Liver (tissue), 9 donors: ENCODE data around the gene EFNA3. TPM values are rescaled to one million over a fixed set of nuclear protein-coding genes. Genes with fewer than 3 reads are reported as not detected.

Source experiments
- DNase-seq: peaks from one replicate; pipeline ENCODE4 v3.0.0-alpha.2; 2017; ENCODE audit warnings: low spot score
- H3K27ac ChIP-seq, 2 donors: one replicate each; pipeline ENCODE4 v1.7.0; 2013; ENCODE audit warnings: inconsistent platforms in 2 of 2, low read length in 2 of 2, control low read depth in 1 of 2, low read depth in 1 of 2, mild to moderate bottlenecking in 1 of 2
- H3K27me3 ChIP-seq, 4 donors: one replicate each; pipeline versions ENCODE4 v1.6.1 to v1.7.0; 2013; ENCODE audit warnings: low read length in 3 of 4, inconsistent platforms in 1 of 4, mild to moderate bottlenecking in 1 of 4, moderate library complexity in 1 of 4; ENCODE audit not compliant: control insufficient read depth in 4 of 4, insufficient read depth in 4 of 4
- H3K36me3 ChIP-seq, 4 donors: one replicate each; pipeline versions ENCODE4 v1.6.1 to v1.7.0; 2013; ENCODE audit warnings: low read length in 3 of 4, mild to moderate bottlenecking in 3 of 4, low read depth in 1 of 4, moderate library complexity in 1 of 4; ENCODE audit not compliant: control insufficient read depth in 4 of 4, insufficient read depth in 3 of 4
- H3K4me1 ChIP-seq, 4 donors: one replicate each; pipeline versions ENCODE4 v1.6.1 to v1.7.0; 2013; ENCODE audit warnings: low read length in 3 of 4, mild to moderate bottlenecking in 3 of 4, moderate library complexity in 1 of 4; ENCODE audit not compliant: control insufficient read depth in 4 of 4, insufficient read depth in 4 of 4
- H3K4me3 ChIP-seq, 3 donors: one replicate each; pipeline versions ENCODE4 v1.6.1 to v1.7.0; 2013; ENCODE audit warnings: low read length in 3 of 3, control low read depth in 1 of 3, low read depth in 1 of 3, mild to moderate bottlenecking in 1 of 3
- H3K9ac ChIP-seq, 2 donors: one replicate each; pipeline ENCODE4 v1.7.0; 2013; ENCODE audit warnings: low read length in 2 of 2, mild to moderate bottlenecking in 2 of 2, moderate library complexity in 2 of 2, control low read depth in 1 of 2, low read depth in 1 of 2
- H3K9me3 ChIP-seq, 4 donors: one replicate each; pipeline versions ENCODE4 v1.6.1 to v1.7.0; 2013; ENCODE audit warnings: low read length in 3 of 4; ENCODE audit not compliant: control insufficient read depth in 4 of 4
- ATF3 ChIP-seq: IDR thresholded peaks from 2 replicates; pipeline ENCODE4 v1.6.1; 2016; ENCODE audit warnings: antibody characterized with exemption
- CTCF ChIP-seq: fragments of 150-350 bp; IDR thresholded peaks from 2 replicates; pipeline ENCODE4 v1.5.1; 2017; ENCODE audit warnings: improper control_type of control experiment, low read depth, low read length; ENCODE audit not compliant: missing input control
- FOXA1 ChIP-seq: IDR thresholded peaks from 2 replicates; pipeline ENCODE4 v1.6.1; 2016; ENCODE audit warnings: antibody characterized with exemption
- FOXA2 ChIP-seq: IDR thresholded peaks from 2 replicates; pipeline ENCODE4 v1.6.1; 2016; ENCODE audit warnings: antibody characterized with exemption
- GABPA ChIP-seq, 2 donors: IDR thresholded peaks in 1 of 2; conservative IDR thresholded peaks in 1 of 2; 2 replicates each; pipeline ENCODE4 v1.6.1; 2016; ENCODE audit warnings: antibody characterized with exemption in 2 of 2, mild to moderate bottlenecking in 1 of 2, moderate library complexity in 1 of 2
- HNF4A ChIP-seq, 2 donors: conservative IDR thresholded peaks; 2 replicates each; pipeline ENCODE4 v1.6.1; 2016; ENCODE audit warnings: antibody characterized with exemption in 2 of 2, mild to moderate bottlenecking in 2 of 2
- HNF4G ChIP-seq: IDR thresholded peaks from 2 replicates; pipeline ENCODE4 v1.6.1; 2016; ENCODE audit warnings: antibody characterized with exemption
- JUND ChIP-seq, 2 donors: IDR thresholded peaks; 2 replicates each; pipeline ENCODE4 v1.6.1; 2016; ENCODE audit warnings: antibody characterized with exemption in 2 of 2
- MAX ChIP-seq: IDR thresholded peaks from 2 replicates; pipeline ENCODE4 v1.6.1; 2016; ENCODE audit warnings: antibody characterized with exemption
- NR2F2 ChIP-seq: IDR thresholded peaks from 2 replicates; pipeline ENCODE4 v1.6.1; 2016; ENCODE audit warnings: antibody characterized with exemption
- RAD21 ChIP-seq, 2 donors: IDR thresholded peaks; 2 replicates each; pipeline ENCODE4 v1.6.1; 2016; ENCODE audit warnings: antibody characterized with exemption in 2 of 2, mild to moderate bottlenecking in 2 of 2
- RXRA ChIP-seq, 2 donors: IDR thresholded peaks; 2 replicates each; pipeline ENCODE4 v1.6.1; 2017 to 2018; ENCODE audit warnings: antibody characterized with exemption in 2 of 2, mild to moderate bottlenecking in 1 of 2
- SP1 ChIP-seq: IDR thresholded peaks from 2 replicates; pipeline ENCODE4 v1.6.1; 2018; ENCODE audit warnings: antibody characterized with exemption, mild to moderate bottlenecking
- YY1 ChIP-seq: IDR thresholded peaks from 2 replicates; pipeline ENCODE4 v1.6.1; 2016; ENCODE audit warnings: antibody characterized with exemption, mild to moderate bottlenecking
- WGBS: extraction: QIAGEN DNeasy Blood & Tissue Kit; methylation state at CpG from one replicate; pipeline ENCODE4 v1.1.7; 2013; 5-methylcytosine and 5-hydroxymethylcytosine counted together
- polyA plus RNA-seq, 2 donors: library from polyadenylated mRNA; stranded (reverse) in 1 of 2; unstranded in 1 of 2; fragments of 200-250 nt in 1 of 2; fragments of >200 nt in 1 of 2; fragmentation: Nextera tagmentation in 1 of 2; extraction: Ambion mirVana in 1 of 2; gene quantifications; one replicate each; pipeline versions ENCODE4 v1.2.1 to v1.2.3, GENCODE V29; 2013 to 2015
- total RNA-seq, 2 donors: library from RNA; depleted of rRNA; stranded (reverse); fragments of >200 nt; gene quantifications; one replicate each; pipeline ENCODE4 v1.2.3, GENCODE V29; 2014
- donor health status: healthy.
- donor health status: healthy.
- donor health status: healthy.
- donor health status: healthy.
- donor health status: healthy.

Gene EFNA3
- total and polyA plus RNA-seq, 4 donors: 0.47 to 3.7 (median 1.1) TPM

- Histone ChIP-seq H3K4me3 (no peak overlapping the region), H3K27me3 (no peaks in the 10 kb centered on the region), H3K27ac (no peak overlapping the region), H3K9ac (no peak overlapping the region), H3K36me3 (no peaks in the 10 kb centered on the region), H3K4me1 (peaks cover 0 to under 1% (median 0%) of the 10 kb centered on the region in 4 donors), H3K9me3 (no peaks in the 10 kb centered on the region)
- 95% methylated on average over 12 of the region's 12 CpGs for WGBS
- TF ChIP-seq NR2F2: no peak
- TF ChIP-seq FOXA2: no peak
- no peak for TF ChIP-seq YY1
- DNase-seq: no peak
Measured at GRCh38 chr1:155032886-155033285, 45.8 kb upstream of the EFNA3 start.

GRCh38 chr1:155033524-155033923, 45.1 kb upstream of the EFNA3 start, which contains the start of the genes DCST1 and DCST2:
TSS of gene DCST1 (plus strand) at chr1:155033824. CDS start at chr1:155034037, 213 bp downstream.
TSS of gene DCST2 (minus strand) at chr1:155033781. CDS start at chr1:155033701, 80 bp downstream.
- 95% methylated on average over 9 of the region's 9 CpGs for WGBS
- Histone ChIP-seq H3K9me3 (no peaks in the 10 kb centered on the region), H3K36me3 (no peaks in the 10 kb centered on the region), H3K9ac (no peak within 1 kb of the TSS), H3K4me3 (no peak within 1 kb of the TSS), H3K27ac (no peak within 1 kb of the TSS), H3K4me1 (peaks cover 0 to 7% (median 2%) of the 10 kb centered on the region in 4 donors), H3K27me3 (no peaks in the 10 kb centered on the region)
- DNase-seq: no peak
- no peak for TF ChIP-seq JUND (IDR thresholded peaks at IDR 0.05)
- TF ChIP-seq CTCF: no peak
- TF ChIP-seq FOXA1: no peak
- no peak for TF ChIP-seq RXRA (IDR thresholded peaks at IDR 0.05)
- TF ChIP-seq GABPA (IDR thresholded peaks at IDR 0.05 in 1 of 2, conservative IDR thresholded peaks at IDR 0.05 in 1 of 2): no peak
- no peak for TF ChIP-seq MAX

- H3K9me3 ChIP-seq: no peaks in the 10 kb centered on the region
- peaks cover 5 to 17% (median 12%) of the 10 kb centered on the region in 4 donors for H3K4me1 ChIP-seq
- no peaks in the 10 kb centered on the region for H3K36me3 ChIP-seq
- H3K9ac ChIP-seq: no peak overlapping the region
- TF ChIP-seq FOXA1 (no peak), CTCF (no peak), ATF3 (no peak), RAD21 (IDR thresholded peaks at IDR 0.05) (no peak), SP1 (no peak), RXRA (IDR thresholded peaks at IDR 0.05) (no peak), MAX (no peak), HNF4A (conservative IDR thresholded peaks at IDR 0.05) (no peak), HNF4G (no peak), JUND (IDR thresholded peaks at IDR 0.05) (no peak), GABPA (IDR thresholded peaks at IDR 0.05 in 1 of 2, conservative IDR thresholded peaks at IDR 0.05 in 1 of 2) (no peak), YY1 (no peak)
- H3K27ac ChIP-seq: no peak overlapping the region
- 92% methylated on average over 20 of the region's 20 CpGs for WGBS
- no peak overlapping the region for H3K4me3 ChIP-seq
- H3K27me3 ChIP-seq: no peaks in the 10 kb centered on the region
- DNase-seq: no peak
Measured at GRCh38 chr1:155034318-155035208, 44.1 kb upstream of the EFNA3 start.
